GM10266 (cell line): ENCODE data around the gene CASKIN2.

Experiments used
- DNase-seq: peaks from one replicate; pipeline ENCODE4 v3.0.0; 2012; ENCODE audit errors: extremely low spot score
- TF ChIP-seq, protein P1 (sequence below): IDR thresholded peaks from 2 replicates; pipeline ENCODE4 v1.5.1; 2012; ENCODE audit warnings: mild to moderate bottlenecking, low read depth; ENCODE audit not compliant: control insufficient read depth, insufficient read depth; ENCODE audit errors: missing control alignments

CASKIN2 gene

DNA sequence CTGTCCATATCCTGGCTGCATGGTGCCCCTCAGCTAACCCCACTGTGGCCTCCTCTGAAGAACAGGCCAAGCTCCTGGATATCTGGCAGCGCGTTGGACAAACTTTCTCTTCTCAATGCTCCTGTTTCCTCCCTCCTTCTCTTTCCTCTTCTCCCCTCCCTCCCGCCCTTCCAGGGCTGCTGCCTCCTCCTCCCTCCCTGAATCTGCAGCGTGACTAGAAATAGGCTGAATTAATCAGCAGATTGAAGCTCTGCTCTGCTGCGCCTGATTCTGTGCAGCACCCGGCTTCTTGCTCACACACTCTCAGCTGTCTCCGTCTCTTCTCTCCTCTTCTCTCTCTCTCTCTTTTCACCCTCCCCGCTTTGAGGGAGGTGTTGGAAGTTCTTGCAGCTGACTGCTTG, 39.1 kb downstream of the CASKIN2 start:
- DNase-seq, result no peak

DNA sequence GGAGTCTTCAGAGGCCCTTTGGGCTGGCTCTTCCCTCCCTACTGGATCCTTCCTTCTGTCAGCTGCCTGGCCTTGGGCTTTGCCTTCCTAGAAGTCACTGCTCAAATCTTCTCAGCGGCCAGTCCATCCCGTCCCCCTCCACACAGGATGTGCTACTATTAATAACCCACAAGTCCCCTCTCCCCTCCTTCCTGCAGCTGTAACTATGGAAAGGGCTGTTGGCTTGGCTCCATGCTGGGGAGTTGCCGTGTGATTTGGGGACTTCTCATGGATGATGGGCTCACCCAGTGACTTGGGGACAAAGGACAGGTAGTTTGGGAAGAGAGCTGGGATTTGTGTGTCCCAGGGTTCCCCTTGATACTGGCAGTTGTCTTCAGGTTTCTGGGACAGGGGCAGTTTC, 39.5 kb downstream of the CASKIN2 start:
- TF ChIP-seq, protein P1, sequence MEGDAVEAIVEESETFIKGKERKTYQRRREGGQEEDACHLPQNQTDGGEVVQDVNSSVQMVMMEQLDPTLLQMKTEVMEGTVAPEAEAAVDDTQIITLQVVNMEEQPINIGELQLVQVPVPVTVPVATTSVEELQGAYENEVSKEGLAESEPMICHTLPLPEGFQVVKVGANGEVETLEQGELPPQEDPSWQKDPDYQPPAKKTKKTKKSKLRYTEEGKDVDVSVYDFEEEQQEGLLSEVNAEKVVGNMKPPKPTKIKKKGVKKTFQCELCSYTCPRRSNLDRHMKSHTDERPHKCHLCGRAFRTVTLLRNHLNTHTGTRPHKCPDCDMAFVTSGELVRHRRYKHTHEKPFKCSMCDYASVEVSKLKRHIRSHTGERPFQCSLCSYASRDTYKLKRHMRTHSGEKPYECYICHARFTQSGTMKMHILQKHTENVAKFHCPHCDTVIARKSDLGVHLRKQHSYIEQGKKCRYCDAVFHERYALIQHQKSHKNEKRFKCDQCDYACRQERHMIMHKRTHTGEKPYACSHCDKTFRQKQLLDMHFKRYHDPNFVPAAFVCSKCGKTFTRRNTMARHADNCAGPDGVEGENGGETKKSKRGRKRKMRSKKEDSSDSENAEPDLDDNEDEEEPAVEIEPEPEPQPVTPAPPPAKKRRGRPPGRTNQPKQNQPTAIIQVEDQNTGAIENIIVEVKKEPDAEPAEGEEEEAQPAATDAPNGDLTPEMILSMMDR, result no peak
- no peak for DNase-seq

More for the DNA sequence above, 39.1 kb downstream of the CASKIN2 start:
- TF ChIP-seq, protein P1, result no peak

DNA sequence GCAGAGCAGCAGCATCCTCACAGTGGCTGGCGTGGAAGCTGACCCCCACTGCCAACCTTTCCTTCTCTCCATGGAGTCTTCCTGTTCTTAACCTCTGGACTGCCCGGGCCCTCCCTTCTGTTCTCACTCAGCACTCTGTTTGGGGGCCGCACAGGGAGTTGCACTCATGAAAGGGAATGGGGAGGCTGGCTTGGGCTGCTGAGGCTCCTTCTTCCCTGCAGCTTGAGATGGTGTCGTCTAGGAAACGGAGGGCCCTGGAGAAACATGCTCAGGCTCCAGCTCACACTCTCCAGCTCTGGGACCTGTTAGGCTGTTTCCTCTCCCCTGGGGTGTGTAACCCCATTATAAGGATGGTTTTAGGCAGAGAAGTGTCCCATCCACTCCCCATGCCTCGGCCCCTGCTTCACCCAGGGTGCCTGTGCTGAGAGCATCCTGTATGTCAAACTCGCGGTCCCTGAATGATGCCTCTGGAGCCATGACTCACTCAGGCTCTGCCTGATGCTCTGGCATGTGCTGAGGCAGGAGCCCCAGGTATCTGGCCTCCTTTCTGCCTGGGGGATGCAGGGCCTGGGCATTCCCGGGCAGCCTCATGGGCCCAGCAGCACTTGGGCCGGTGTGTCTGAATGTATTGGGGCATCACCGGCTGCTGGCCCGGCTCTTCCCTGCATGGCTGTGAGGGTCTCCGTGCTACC, 40.0 kb downstream of the CASKIN2 start:
- DNase-seq, result no peak
- TF ChIP-seq, protein P1, result no peak

DNA sequence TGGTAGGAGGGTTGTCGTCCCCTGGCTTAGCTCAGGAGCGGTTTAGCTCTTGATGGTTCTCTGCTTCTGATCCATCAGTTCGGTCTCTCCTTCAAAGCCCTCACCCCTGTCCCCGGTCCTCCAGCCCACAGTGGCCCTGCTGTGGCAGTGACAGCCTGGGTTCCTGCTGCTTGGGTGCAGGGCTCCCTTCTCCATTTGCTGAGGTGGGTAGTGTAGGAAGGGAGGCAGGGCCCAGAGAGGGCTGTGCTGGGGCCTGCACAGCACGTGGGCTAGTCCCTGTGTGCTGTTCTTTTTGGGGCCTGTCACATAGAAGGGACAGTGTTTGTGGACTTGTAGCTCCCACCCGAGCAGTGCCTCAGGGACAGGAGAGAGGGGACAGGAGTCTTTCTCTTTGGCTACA, 40.6 kb downstream of the CASKIN2 start:
- TF ChIP-seq, protein P1, result no peak

DNA sequence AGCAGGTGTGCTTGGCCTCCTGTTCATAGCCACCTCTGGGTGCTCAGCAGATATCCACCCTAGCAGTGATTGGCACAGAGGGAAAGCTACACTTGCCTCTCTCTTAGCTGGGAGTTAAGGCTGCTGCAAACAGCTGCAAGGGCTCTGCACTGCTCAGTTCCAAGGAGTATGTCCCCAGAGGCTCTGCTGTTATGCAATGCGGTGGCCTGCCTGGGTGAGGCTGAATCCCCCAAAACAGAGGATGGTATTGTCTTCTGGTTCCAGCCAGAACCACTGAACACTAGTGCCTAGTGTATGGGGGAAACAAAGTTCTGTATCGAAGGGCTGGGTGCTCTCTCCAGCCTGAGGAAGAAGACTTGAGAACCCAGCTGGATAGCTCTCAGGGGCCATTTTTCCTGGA, 42.1 kb downstream of the CASKIN2 start:
- no peak for DNase-seq
- TF ChIP-seq, protein P1, result no peak

More for the DNA sequence above, 40.6 kb downstream of the CASKIN2 start:
- DNase-seq, result no peak

DNA sequence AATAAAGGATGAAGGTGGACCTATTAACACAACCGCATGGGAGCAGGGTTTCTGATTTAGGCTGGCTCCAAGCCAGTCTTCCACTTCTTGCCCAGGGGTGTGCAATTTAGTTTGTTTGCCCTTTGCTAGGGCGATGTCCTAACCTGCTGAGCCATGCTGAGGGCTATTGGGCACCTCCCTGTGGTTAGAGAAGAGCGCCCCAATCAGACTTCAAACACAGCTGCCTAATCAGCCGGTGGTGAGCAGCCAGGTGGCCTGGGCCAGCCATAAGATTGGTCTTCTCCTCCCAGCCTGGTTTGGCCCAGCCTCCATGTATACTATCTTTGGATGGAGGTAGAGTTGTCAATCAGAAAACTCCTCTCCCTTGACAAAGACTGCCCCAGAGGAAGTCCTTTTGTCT, 43.2 kb downstream of the CASKIN2 start:
- no peak for DNase-seq
- TF ChIP-seq, protein P1, result no peak

DNA sequence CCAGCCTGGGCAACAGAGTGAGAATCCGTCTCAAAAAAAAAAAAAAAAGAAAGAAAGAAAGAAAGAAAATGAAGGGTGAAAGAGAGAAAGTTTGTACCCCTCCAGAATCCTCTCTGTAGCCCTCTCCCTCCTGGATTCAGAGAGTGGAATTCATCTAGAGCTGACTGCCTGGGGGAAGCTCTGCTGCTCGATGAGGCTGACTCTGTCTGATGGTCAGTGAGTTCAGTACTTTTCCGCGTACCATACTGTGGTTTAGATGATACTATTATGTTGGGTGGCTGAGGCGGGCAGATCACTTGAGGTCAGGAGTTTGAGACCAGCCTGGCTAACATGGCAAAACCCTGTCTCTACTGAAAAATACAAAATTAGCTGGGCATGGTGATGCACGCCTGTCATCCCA, 44.1 kb downstream of the CASKIN2 start:
- TF ChIP-seq, protein P1, result no peak
- no peak for DNase-seq
